Activated CD4-positive, alpha-beta T cell treated with anti-CD3 and anti-CD28 coated beads for 4 hours (primary cell): ENCODE measurements around the gene KLHL2.
A peak's percentile ranks its signal among the peaks of the same experiment; 100 is the strongest.
"Not testable (repeated sequence)": the region's sequence is repeated elsewhere in the genome, so short reads cannot be mapped to it uniquely, and the experiment has no call there.

Source experiments
- DNase-seq, 2 donors: peaks; one replicate each; pipeline ENCODE4 v3.0.0-alpha.2; 2020

KLHL2 gene

GRCh38 chr4:165236852-165237251 is 29.5 kb downstream of the KLHL2 start:
- not testable (repeated sequence) for DNase-seq

- DNase-seq, result not testable (repeated sequence)
Observed at GRCh38 chr4:165238041-165238640, 30.8 kb downstream of the KLHL2 start.

- not testable (repeated sequence) for DNase-seq
Observed at GRCh38 chr4:165240761-165241160, 33.4 kb downstream of the KLHL2 start.

DNA sequence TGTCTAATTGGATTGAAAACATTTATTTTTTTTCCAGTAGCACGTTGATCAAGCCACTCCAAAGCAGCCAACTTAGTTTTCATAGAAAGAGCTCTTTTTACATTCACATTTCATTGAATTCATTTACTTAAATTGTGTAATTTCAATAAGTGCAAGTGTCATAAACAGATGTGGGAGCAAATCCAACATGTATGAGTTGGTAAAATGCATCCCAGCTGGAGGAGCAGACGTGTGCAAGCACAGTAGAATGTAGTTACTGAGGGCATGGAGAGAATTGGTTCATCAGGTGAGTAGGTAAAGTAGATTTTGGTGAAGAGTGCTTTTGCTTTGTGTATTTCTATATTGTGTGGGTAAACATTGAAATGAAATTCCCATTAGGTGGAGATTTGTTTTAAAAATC is 36.8 kb downstream of the KLHL2 start:
- not testable (repeated sequence) for DNase-seq

GRCh38 chr4:165244587-165245186 is 37.3 kb downstream of the KLHL2 start:
- not testable (repeated sequence) for DNase-seq

- no peak for DNase-seq
Observed at GRCh38 chr4:165248102-165248501, 40.7 kb downstream of the KLHL2 start.

- DNase-seq, result not testable (repeated sequence)
Observed at GRCh38 chr4:165248904-165249303, 41.5 kb downstream of the KLHL2 start.

GRCh38 chr4:165254771-165255170 is 47.4 kb downstream of the KLHL2 start:
- DNase-seq, result not testable (repeated sequence)

DNA sequence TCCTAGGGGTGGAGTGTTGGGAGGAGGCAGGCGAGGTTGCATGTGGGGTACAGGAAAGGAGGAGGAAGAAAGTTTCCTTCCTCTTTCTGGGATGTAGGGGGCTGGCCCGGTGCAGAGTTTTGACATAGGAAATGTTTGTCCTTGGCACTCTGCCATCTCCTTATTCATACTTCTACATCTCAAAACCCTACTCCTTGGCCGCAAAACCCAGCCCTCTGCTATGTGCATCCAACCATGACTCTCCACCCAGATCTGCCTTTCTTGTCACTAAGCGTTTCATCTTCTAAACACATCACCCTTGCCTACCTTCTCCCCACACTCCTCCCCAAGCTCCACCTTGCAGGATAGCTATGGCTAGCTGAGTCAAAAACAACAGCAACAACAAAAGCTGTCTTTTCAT is 48.1 kb downstream of the KLHL2 start:
- peak; percentile 26 to 31 for DNase-seq

- not testable (repeated sequence) for DNase-seq
Observed at GRCh38 chr4:165256074-165256659, 48.8 kb downstream of the KLHL2 start.

DNA sequence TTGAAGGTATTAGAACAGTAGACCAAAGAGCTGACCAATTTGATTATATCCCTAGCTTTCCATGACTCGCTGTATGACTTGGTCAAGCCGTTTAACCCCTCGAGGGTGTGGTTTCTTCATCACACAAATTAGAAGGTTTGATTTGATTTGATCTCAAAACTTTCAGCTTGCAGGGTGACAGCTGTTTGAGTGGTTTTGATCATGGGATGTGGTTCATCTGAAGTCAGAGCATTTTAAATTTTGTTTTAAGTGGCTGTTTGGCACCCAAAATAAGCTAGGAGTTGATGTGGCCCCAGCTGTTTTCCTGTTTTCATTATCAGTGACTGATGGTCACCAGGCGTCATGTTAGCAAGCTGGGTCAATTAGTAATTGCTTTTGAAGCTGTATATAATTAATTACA is 52.4 kb downstream of the KLHL2 start:
- DNase-seq, result not testable (repeated sequence)

DNA sequence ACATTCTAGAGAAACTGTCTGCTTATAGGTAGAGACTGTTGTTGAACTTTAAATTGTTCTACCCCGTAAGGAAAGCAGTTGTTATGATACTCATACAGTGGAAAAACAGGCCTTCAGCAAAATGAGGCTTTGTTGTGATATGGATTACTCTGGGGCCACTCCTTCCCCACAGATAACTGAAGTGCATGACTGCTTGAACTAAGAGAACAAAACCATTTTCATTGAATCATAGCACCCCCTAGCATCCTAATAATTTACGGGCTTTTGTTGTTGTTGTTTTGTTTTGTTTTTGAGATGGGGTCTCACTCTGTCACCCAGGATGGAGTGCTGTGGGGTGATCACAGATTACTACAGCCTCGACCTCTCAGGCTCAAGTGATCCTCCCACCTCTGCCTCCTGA is 54.9 kb downstream of the KLHL2 start:
- not testable (repeated sequence) for DNase-seq

GRCh38 chr4:165263466-165263865 is 56.1 kb downstream of the KLHL2 start:
- not testable (repeated sequence) for DNase-seq

GRCh38 chr4:165269931-165270330 is 62.6 kb downstream of the KLHL2 start:
- DNase-seq, result not testable (repeated sequence)

DNA sequence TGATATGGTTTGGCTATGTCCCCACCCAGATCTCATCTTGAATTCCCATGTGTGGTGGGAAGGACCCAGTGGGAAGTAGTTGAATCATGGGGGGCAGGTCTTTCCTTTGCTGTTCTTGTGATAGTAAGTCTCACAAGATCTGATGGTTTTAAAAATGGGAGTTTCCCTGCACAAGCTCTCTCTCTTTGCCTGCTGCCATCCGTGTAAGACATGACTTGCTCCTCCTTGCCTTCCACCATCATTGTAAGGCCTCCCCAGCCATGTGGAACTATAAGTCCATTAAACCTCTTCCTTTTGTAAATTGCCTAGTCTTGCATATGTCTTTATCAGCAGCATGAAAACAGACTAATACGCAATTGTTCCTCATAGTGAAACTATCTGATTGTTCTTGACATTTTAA is 66.1 kb downstream of the KLHL2 start:
- not testable (repeated sequence) for DNase-seq

GRCh38 chr4:165275357-165275756 is 68.0 kb downstream of the KLHL2 start:
- not testable (repeated sequence) for DNase-seq

DNA sequence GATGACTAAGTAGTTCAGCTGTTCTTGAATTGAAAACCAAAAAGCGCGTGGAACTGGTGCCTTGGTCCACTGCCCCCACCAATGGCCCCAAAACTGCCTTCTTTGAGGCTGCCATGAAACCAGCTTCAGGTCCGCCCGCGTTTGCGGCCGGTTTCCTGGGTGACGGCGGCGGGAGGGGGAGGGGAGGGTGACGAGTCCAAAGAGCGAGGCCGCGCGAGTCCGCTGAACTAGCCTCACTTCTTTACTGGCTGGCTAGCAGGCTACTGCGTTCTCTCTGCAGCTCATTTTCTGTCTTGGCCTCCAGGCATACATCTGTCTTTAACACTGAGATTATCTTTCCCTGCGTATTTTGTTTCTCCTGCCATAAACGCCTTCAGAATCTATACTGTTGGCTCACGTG is 72.2 kb downstream of the KLHL2 start:
- DNase-seq, result not testable (repeated sequence)

DNA sequence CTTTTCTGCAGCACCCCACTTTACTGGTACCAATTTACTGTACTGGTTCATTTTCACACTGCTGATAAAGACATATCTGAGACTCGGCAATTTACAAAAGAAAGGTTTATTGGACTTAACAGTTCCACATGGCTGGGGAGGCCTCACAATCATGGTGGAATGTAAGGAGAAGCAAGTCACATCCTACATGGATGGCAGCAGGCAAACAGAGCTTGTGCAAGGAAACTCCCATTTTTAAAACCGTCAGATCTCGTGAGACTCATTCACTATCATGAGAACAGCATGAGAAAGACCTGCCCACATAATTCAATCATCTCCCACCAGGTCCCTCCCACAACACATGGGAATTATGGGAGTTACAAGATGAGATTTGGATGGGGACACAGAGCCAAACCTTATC is 77.3 kb downstream of the KLHL2 start:
- DNase-seq, result not testable (repeated sequence)

DNA sequence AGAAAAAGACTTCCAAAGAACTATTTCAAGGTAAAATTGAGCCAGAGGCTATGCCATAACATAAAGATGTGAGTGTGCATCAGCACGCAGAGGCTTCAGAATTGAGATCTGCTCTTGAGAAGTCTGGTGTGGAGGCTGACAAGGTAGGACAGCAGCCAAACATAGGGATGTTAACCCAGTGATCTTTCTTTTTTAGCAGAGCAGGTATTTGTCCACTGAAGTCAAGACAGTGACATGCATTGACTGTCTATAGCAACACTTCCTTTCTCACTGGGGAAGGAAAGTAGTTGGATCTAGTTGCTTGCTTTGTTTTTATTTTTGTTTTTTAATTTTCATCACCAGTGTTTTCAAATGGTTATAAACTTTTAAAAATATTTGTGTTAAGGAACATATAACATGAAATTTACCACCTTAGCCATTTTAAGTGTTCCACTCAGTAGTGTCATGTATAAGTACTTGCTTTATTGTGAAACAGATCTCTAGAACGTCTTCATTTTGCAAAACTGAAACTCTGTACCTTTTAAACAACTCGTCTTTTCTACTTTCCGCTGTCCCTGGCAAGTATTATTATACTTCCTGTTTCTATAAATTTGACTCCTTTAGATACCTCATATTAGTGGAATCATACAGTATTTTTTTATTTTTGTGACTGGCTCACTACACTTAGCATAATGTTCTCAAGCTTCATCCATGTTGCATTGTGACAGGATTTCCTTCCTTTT is 79.4 kb downstream of the KLHL2 start:
- DNase-seq, result not testable (repeated sequence)

DNA sequence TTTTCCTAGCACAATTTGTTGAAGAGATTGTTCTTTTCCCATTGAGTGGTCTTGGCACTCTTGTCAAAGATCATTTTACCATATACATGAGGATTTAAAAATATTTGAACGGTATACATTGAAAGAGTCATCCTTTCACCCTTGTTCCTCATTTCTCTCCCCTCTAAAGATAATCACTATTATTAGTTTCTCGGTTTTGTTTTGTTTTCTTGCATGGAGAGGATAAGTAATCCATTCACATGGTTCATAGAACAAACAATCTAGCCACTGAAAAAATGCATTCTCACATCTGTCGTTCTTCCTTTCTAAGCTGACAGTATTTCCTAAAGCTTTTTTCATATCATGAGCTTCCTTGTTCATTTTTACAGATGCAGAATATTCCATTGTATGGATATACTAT is 80.9 kb downstream of the KLHL2 start:
- DNase-seq, result no peak

GRCh38 chr4:165288639-165289422 is 81.5 kb downstream of the KLHL2 start:
- DNase-seq, result no peak

GRCh38 chr4:165289423-165289785 is 82.0 kb downstream of the KLHL2 start:
- DNase-seq, result no peak

DNA sequence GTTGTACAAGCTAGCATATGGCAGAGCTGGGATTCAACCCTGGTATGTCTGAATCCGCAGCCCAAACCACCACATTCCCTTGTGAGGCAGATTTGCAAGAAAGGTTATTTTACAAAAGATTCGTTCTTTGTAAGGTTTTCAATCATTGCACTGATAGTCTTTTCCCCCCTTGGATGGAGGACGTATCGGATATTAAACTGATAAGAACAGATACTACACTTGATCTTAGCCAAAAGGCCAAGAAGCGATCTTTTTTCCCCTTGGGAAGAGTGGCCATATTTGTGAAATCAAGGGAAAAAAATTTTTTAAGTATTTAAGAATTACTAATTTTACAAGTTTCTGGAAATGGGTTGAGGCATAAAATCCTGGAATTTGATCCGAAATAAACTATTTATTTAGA is 85.7 kb downstream of the KLHL2 start:
- DNase-seq, result no peak
